HG02571 (cell line): ENCODE measurements around the gene DOCK8.

Source experiments
- ATAC-seq: cut with Tn5 transposase; IDR thresholded peaks from one replicate; pipeline ENCODE4 v1.9.1; 2021; ENCODE audit warnings: mild to moderate bottlenecking, moderate library complexity; ENCODE audit not compliant: unreplicated experiment

Gene DOCK8

DNA sequence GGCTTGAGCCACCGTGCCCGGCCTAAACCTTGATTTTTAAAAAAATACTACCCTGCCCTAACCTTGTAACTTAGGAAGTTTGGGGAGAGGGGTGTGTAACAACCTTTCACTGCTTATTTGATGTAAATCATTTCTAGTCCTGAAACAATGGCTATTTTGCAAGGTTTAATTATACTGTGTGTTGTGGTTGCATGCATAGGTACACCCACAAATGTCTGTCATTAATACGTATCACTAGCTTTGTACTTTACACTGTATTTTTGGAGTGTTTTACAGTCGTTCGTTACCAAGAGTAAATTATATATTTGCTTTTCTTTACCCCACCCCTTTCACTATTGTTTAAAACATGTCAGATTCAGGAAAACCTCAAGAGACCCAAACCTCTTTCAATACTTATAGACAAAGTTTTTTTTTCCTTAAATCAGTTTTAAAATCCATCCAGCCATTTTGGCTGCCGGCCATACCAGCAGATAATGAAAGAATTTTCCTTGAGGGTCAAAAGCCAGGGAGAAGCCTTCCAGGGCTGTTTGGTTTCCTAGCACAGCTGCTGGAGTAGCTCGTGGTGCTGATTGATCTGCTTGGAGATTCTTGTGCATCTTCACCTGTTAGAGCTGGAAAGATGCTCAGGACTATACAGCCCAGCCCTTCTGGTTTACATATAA, 50.7 kb downstream of the DOCK8 start:
- no peak for ATAC-seq

DNA sequence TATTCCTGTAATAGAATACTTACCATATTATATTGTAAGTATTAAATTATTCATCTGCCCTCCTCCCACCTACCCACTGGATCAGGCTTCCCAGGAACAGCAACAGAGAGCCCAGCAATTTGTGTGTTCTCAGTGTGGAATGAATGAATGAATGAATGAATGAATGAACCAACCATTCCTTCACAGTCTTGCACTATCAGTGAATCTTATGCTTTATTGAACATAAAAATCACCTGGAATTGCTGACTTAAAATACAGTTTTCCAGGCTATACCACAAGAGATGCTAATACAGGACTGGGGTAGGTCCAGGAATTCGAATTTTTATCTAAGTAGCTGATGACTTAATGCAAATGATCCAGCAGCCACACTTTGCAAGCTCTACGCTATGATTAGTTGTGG, 51.6 kb downstream of the DOCK8 start:
- no peak for ATAC-seq

DNA sequence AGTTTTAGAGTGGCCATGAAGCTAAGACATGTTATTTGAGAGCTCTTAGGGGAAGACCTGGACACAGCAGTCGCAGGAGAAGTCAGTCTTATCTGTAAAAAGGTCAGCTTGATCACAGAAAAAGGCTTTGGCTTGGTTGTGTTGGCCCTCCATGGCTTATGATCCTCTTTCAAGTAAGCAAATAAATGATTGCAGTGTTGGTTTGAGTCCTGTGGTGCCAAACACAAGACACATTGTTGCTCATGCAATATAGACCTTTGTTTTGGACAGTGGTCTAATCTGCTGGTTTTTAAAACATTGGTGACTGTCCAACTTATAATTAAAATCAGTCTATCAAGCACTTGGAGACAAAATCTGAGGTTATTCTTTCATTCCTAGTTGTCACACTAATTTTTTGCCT, 54.0 kb downstream of the DOCK8 start:
- ATAC-seq: no peak

DNA sequence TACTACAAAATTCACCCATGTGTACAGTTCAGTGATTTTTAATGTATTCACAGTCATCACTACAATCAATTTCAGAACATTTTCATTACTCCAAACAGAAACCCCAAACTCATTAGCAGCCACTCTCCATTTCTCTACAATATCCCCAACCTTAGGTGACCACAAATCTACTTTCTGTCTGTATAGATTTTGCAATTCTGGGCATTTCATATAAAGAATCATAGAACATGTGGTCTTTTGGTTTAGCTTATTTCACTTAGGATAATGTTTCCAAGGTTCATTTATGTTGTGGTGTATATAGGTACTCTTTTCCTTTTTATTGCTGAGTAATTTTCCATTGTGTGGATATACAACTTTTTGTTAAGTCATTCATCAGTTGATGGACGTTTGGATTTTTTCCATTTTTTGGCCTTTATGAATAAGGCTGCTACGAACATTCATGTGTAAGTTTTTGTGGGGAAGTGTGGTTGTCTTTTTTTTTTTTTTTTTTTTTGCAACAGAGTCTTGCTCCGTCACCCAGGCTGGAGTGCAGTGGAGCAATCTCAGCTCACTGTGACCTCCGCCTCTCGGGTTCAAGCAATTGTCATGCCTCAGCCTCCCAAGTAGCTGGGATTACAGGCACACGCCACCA, 54.5 kb downstream of the DOCK8 start:
- ATAC-seq: no peak

DNA sequence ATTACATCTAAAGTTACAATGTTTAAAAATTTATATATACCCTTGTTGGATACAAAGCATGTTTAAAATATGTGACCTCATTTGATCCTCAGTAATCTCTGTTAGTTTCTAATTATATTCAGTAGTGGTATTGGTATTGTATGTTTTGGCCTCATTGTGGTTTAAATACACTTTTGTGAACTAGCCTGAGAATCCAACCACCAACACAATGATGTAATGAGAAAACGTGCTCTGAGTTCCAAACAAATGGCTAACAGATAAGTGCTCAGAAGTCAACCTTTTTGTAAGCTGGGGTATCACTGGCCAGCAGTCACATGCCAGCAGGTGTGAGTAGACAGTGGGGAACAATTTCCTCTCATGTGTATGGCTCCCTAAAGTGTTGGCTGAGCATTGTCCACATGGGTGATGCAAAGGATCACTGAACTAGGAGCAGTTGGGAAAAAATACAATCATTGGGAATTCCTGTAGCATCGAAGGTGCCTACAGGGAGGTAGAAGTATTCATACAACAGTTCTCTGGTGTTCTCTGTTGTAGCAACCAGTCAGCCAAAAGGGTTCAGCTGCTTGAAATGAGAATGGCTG, 56.1 kb downstream of the DOCK8 start:
- no peak for ATAC-seq

DNA sequence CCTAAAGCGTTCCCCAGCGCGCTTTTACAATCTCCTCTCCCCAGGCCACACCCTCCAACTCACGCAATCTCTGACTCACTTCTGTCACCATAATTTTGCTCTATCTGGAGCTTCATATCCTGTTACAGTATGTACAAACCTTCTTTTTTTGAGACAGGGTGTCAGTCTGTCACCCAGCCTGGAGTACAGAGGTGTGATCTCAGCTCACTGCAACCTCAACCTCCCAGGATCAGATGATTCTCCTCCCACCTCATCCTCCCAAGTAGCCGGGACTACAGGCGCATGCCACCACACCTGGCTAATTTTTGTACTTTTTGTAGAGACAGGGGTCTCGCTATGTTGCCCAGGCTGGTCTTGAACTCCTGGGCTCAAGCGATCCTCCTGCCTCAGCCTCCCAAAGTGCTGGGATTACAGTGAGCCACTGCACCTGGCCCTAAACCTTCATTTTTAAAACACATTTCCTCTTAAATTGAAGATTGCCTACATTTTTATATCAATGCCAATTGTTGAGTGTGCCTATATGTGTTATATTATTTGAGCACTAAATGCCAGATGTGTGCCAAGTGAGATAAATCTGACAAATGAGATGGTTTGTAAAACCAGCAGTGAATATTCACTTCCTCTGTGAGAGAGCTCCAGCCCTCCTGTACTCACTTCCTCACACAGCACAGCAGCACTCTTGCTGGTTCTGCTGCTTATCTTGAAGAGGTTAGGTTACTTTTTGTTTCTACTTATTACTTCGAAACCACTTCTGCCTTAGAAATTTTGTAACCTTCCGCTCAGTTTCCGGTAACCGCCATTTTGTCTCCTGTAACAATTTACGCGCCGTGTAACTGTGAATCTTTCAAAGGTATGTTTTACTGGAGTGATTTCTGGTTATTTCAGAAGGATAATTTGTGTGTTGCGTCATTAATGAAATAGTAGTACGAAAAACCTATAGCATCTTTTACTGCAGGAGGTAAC, 57.9 kb downstream of the DOCK8 start:
- ATAC-seq: peak; percentile 98

DNA sequence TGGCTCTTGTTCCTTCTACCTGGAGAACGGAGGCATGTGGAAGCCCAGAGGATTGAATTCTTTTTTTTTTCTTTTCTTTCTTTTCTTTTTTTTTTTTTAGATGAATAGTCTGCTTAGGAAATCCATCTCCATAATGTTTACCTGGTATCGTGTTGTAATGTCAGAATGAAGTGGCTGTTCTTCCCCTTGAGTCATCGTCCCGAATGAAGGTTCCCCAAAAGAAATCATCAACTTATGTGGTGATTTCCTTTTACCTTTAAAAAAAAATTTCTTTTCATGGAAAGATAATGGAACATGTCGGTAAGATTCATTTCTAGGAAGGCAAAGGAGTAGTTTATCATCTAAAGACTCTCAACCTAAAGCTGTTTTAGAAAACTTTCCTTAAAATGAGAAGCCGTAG, 59.7 kb downstream of the DOCK8 start:
- ATAC-seq: no peak

DNA sequence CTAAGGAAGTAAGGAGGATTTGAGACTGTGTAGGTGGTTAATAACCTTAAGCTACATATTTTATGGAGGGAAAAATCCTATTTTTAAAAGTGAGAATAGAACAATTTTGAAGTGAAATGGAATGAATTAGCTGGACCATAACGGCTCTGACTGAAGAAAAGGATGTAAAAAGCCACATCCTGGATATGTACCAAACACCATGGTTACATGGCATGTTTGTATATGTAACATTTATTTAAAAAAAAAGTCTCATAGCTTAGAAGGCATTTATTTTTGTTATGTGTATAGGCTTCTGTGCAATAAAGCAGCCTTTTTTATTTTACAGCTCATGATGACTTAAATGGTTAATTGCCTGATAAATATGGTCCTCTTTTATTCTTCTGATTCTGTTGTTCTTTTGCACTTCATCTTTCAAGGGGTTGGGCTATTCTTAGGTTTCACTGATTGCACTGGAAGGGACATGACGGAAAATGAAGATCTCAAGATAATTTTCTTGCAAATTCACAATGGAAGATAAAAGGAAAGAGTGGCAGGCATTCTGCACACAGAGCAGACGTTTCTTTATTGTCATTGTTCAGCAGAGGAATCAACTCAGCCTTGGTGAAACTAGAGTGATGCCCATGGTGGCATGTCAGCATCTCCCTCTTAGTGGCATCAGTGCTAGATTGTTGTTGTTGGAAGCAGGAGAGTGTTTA, 63.1 kb downstream of the DOCK8 start:
- ATAC-seq: no peak

DNA sequence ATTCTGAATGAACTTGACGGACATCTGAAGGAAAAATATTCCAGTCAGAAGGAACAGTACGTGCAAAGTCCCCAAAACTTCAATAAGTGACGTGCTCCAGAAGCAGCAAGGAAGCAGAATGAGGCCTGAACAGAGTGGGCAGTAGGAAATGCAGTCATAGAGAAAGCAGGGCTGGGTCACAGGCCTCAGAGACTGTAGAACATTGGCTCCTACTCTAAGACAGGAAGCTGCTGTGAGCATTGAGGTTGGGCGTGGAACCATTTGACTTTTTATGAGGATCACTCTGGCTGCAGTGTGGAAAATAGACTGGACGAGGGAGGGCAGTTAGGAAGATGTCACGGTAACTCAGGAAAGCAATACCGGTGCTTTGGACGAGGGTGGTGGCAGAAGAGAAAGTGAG, 64.0 kb downstream of the DOCK8 start:
- no peak for ATAC-seq

DNA sequence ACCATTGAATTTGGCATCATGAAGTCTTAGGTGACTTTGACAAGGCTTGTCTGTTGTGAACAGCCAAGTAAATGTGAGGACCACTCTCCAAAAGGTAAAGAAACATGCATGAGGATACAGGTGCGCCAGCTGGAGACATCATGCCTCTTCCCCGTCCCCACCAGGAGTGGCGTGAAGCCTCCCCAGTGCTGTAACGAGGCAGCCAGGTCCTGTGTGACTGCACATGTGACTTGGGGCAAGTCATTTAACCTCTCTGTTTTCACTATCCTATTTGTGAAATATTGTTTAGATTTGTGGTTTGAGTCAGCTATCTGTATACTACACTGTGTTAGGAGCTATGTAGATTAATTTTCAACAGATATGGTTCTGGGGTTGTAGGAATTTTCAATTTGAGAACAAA, 65.0 kb downstream of the DOCK8 start:
- ATAC-seq: no peak

DNA sequence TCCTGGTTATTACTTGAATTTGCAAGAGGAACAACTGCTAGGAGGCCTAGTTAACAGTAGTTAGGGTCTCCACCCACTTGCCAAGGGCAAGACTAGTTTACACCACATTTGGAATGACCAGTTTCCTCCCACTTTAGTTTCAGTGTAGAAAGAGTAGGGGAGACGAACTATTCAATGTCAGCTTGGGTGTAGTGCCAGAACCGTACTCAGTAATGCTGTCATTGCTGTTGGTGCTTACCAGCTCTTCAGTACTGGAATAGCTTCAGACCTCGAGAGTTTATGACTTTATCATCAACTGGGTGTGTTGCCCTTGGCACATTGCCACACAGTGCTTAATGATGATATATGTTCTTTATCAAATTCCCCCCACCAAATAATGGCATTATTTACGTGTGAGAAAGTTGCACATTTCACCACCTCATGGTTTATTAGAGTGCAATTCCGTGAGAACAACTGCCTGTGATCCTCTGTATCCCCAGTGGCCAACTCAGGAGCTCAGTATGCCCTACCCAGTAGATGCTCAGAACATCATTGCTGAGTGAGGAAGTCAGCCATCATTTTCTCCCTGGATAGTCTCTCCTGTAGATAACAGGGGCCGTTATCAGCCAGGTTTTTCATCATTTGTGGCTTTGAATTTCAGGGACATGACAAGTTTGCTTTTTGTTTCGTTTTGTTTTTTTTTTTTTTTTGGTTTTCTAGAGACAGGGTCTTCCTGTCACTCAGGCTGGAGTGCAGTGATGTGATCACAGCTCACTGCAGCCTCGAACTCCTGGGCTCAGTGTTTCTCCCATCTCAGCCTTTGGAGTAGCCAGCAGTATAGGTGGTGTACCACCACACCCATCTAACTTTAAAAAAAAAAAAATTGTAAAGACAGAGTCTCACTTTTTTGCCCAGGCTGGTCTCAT, 67.3 kb downstream of the DOCK8 start:
- no peak for ATAC-seq

DNA sequence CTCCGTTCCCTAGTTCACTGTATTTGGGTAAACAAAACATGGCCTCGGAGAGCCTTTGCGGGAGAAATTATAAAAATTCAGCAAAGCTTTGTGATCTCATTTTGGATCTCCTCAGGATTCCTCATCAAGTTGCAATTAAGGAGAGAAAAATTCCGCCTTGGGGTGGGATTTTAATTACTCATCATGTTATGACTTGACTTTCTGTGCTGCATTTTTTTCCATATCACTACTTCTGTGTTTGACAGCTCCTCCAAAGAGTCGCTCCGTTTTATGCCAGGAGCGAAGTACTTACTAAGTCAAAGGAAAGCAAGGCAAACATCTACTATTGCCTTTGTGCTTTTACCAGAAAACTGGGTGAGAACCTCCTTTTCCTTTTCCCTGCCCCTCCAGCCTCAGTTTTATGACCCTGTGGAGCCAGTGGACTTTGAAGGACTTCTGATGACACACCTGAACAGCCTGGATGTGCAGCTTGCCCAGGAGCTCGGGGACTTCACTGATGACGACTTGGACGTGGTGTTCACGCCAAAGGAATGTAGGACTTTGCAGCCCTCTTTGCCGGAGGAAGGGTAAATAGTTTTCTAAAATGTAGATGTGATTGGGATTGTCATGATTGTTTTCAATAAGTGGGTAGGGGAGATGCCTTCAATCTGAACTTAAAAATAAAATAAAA, 71.5 kb downstream of the DOCK8 start:
- ATAC-seq: no peak

DNA sequence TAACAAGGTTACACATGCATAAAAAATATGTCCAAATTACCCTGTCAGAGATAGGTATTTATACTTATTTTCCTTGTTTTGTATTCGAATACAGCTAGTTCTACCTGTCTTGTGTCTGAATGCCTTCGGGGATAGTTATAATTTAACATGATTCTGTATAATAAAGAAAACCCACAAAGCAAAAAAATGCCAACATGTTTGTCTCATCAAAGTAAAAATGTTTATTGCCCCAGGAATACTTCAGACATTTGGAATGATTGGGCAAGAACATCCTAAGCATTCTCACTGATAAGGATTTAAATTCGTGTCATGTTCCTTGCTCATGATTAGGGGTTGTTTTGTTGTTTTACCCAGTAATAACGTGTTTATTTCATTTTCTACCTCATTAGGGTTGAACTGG, 74.5 kb downstream of the DOCK8 start:
- ATAC-seq: no peak

DNA sequence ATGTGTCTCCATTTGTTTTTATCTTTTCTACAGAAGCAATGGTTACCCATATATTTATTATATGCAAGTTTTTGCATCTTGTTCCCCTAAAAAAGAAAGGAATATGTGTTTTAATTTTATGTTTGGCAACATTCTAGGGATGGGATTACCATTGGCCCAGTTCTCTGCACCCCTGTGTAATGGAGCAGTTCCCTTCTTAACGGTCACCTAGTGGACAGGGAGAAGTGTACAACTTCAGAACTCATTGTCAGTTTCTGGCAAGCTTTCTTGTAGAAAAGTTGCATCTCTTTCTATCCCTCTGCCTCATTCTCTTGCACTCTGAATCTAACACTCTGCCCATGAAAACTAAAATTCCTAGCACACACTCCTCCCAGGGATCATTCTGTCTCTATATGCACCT, 78.2 kb downstream of the DOCK8 start:
- ATAC-seq: no peak

DNA sequence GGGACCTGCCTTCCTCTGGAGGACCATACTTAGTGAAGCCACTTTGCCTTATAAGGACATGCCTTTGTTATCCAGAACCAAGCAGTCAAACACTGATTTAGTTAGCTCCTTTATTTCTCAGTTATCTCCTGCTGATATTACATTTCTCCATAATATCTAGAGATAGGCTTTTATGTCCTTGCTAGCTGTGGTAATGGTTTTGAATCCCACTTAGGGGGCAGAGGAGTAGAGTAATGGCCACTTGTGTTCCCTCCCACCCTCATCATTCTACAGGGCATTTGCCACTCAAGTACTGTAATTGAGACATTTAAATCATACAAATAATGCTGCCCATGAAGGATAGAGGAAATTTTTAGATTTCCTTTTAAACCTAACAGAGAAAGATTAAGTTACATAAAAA, 80.9 kb downstream of the DOCK8 start:
- ATAC-seq: no peak

DNA sequence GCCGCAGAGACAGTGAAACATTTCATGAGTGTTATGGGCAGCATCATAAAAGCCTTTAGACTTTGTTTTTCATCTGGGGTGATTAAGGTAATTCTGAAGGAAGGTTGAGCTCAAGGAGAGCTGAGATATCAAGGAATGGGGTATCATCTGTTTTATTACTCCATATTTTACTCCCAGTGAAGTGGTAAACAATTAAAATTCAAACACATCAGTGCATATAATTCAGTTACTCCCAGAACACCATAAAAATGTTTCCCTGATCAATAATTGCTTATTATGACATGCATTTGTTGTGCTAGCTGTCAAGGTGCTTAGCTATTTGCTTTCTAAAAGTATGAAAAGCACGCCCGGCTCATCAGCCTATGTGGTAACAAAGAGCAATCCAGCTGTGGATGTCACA, 81.7 kb downstream of the DOCK8 start:
- ATAC-seq: no peak

DNA sequence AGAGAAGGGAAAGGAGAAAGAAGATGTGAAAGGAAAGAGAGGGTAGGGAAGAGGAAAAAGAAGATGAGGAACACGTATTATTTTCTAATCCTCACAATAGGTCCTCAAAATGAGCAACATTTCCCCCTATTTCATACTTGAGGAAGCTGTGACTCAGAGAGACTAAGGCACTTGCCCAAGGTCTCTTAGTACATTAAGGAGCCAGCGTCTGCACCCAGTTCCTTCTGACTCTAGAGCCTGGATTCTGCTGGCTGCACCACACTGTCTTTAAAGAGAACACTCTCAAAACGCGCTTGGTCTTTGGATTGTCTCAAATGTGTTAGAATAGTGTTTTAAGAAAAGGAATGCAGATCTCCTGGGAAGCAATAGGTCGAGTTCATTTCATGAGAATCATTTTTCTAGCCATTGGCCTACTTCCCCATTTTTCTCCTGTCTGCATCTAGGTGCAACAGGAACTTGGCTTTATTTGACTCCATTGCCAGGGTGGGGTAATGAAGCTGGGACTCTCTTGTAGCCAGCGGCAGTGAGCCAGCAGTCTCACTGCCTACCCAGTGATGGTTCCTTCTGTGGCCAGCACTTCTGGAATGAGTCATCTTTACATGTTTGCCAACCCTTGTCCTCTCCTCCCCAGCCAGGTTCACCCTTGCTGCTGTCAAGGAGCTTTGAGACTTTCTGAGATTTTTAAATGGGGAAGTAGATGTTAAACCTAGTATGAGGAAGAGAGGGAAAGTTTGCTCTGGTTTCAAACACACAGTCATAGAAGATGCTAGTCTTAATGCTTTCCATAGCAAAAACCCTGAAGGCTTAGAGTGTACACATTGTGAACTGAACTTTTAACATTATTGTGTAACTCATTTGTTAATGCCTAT, 82.7 kb downstream of the DOCK8 start:
- peak; percentile 95 for ATAC-seq

DNA sequence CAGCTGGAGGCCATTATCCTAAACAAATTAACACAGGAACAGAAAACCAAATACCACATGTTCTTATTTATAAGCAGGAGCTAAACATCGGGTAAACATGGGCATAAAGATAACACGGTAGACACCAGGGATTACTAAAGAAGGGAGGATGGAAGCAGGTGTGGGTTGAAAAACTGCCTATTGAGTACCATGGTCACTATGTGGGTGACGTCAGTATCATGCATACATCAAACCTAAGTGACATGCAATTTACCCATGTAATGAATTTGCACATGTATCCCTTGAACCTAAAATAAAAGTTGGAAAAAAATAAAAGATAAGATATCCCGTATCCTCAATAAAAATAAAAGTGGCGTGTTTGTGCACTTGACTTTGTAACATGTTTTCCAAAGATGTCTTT, 88.8 kb downstream of the DOCK8 start:
- no peak for ATAC-seq
